Upper lobe of left lung (tissue), 6 donors: ENCODE results near the gene LGALS3. TPM values are rescaled to one million over a fixed set of nuclear protein-coding genes. Genes with fewer than 3 reads are reported as not detected.

Experiments
- ATAC-seq, 2 donors: fragments of 200-7000 bp; cut with Tn5 transposase; one replicate each; pipeline ENCODE4 v1.9.1; 2022; ENCODE audit warnings: mild to moderate bottlenecking in 2 of 2, moderate library complexity in 2 of 2; ENCODE audit not compliant: low FRiP score in 2 of 2
- DNase-seq, 2 donors: peaks; one replicate each; pipeline ENCODE4 v3.0.0-alpha.2; 2019 to 2020
- H3K27ac ChIP-seq, 4 donors: fragments of 200-600 bp; sonication (generic); one replicate each; pipeline ENCODE4 v1.5.1; 2016 to 2019
- H3K27me3 ChIP-seq, 4 donors: fragments of 200-600 bp; sonication (generic); one replicate each; pipeline ENCODE4 v1.5.1; 2017 to 2019
- H3K36me3 ChIP-seq, 4 donors: fragments of 200-600 bp; sonication (generic); one replicate each; pipeline ENCODE4 v1.5.1; 2016 to 2019
- H3K4me1 ChIP-seq, 4 donors: fragments of 200-600 bp; sonication (generic); one replicate each; pipeline ENCODE4 v1.5.1; 2018 to 2019
- H3K4me3 ChIP-seq, 4 donors: fragments of 200-600 bp; sonication (generic); one replicate each; pipeline ENCODE4 v1.5.1; 2017 to 2019; ENCODE audit warnings: mild to moderate bottlenecking in 2 of 4, moderate library complexity in 1 of 4
- H3K9me3 ChIP-seq, 4 donors: fragments of 200-600 bp; sonication (generic); one replicate each; pipeline ENCODE4 v1.5.1; 2018 to 2019
- EP300 ChIP-seq, 4 donors: sonication (generic); formaldehyde crosslinking; IDR thresholded peaks; one replicate each; pipeline ENCODE4 v1.5.1; 2017; ENCODE audit warnings: antibody characterized with exemption in 4 of 4, control low read depth in 2 of 4
- POLR2A ChIP-seq, 4 donors: fragments of 450-650 bp; IDR thresholded peaks; one replicate each; pipeline ENCODE4 v1.5.1; 2016 to 2017; ENCODE audit warnings: antibody characterized with exemption in 4 of 4, mild to moderate bottlenecking in 2 of 4
- POLR2AphosphoS5 ChIP-seq, 2 donors: sonication (generic); formaldehyde crosslinking; IDR thresholded peaks; one replicate each; pipeline ENCODE4 v1.5.1; 2017; ENCODE audit warnings: antibody characterized with exemption in 2 of 2
- WGBS, 2 donors: methylation state at CpG; one replicate each; pipeline ENCODE4 v1.1.5; 2017 to 2018; 5-methylcytosine and 5-hydroxymethylcytosine counted together
- total RNA-seq, 6 donors: library from RNA; depleted of rRNA in 4 of 6; stranded (reverse); fragments of >200 nt in 4 of 6; gene quantifications; one replicate each; pipeline versions ENCODE4 v1.1.0 to v1.2.1, GENCODE V29; 2016 to 2021
- TF ChIP-seq, protein P1 (sequence below), 6 experiments: fragments of 450-650 bp in 4 of 6; fragments of 200-600 bp in 2 of 6; sonication (generic) in 2 of 6; IDR thresholded peaks; one replicate each; pipeline ENCODE4 v1.5.1; 2016 to 2019; ENCODE audit warnings: antibody characterized with exemption in 6 of 6
- donor health status: DM: no; HTN: no; CAD: no; lungs with moderate emphysema.
- donor health status: DM: no; HTN: yes; CAD: no; lungs with severe emphysema.

LGALS3 gene
- total RNA-seq, 6 donors from 2014 or later: 205 to 710 (median 440) TPM

DNA sequence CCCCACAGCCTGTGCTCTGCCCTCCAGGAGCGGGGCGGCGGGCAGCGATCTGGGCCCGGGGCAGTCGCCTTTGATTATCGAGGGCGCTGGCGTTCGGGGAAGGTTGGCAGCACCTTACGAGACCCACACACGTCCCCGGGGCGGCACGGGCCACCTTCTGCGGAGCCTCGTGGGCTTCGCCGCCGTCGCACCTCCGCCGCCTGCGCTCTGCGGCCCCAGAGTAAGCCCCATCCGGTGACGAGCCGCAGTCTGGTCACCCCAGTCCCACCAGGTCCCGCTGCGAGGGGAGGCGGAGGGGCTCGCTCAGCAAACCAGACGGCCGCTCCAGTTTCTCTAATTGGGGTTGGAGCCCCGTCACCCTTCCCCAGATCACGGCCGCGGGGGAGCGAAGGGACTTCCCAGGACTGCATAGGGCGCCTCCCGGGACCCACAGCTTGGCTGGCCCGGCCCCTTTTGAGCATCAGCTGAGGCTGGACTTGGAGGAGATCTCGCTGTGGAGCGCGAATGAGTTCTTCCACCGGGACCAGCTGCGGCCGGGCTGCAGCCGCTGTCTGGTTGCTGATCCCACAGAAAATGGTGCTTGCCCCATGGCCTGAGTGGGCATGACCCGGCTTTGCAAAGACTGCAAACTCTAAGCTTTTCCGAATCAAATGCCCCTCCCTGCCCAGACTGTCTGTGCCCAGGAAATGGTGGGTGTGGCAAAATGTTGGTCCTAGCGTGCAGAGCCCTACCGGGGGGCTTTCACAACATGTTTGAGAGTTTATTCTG lies 560 bp downstream of the LGALS3 start:
- DNase-seq: peak; percentile 80 to 89
- TF ChIP-seq, protein P1, sequence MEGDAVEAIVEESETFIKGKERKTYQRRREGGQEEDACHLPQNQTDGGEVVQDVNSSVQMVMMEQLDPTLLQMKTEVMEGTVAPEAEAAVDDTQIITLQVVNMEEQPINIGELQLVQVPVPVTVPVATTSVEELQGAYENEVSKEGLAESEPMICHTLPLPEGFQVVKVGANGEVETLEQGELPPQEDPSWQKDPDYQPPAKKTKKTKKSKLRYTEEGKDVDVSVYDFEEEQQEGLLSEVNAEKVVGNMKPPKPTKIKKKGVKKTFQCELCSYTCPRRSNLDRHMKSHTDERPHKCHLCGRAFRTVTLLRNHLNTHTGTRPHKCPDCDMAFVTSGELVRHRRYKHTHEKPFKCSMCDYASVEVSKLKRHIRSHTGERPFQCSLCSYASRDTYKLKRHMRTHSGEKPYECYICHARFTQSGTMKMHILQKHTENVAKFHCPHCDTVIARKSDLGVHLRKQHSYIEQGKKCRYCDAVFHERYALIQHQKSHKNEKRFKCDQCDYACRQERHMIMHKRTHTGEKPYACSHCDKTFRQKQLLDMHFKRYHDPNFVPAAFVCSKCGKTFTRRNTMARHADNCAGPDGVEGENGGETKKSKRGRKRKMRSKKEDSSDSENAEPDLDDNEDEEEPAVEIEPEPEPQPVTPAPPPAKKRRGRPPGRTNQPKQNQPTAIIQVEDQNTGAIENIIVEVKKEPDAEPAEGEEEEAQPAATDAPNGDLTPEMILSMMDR (IDR thresholded peaks at IDR 0.05): no peak
- TF ChIP-seq POLR2AphosphoS5 (IDR thresholded peaks at IDR 0.05) (peak in 1 of 2 donors; percentile 19), POLR2A (IDR thresholded peaks at IDR 0.05) (peak in 2 of 4 donors; percentile 16 to 31), EP300 (IDR thresholded peaks at IDR 0.05) (no peak)
- Histone ChIP-seq H3K27ac (peak overlapping the region; percentile 91 to 98 (median 97)), H3K36me3 (no peaks in the 10 kb centered on the region), H3K4me1 (peaks cover 38 to 78% (median 54%) of the 10 kb centered on the region in 4 donors), H3K4me3 (peak overlapping the region; percentile 31 to 86 (median 74)), H3K9me3 (no peaks in the 10 kb centered on the region), H3K27me3 (no peaks in the 10 kb centered on the region)
- 0 to 1% methylated on average over 2 to 40 of the region's 53 CpGs for WGBS, 2 donors
- ATAC-seq: peak; percentile 76 to 86

DNA sequence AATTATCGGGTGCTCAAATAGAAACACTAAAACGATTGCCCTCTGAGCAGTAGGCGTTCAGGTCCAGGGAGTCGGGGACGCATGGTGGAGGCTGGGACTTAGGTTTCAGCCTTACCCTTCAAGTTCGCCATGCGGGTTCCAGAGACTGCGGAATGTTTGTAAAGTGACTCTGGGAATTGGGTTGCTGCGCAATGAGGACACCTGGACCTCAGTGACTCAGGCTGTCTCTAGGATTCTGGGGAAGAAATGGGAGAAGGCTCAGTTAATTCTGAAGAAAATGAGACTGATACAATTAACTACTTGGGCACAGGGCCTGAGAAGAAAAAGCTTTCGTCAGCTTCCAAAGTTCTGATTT lies 1.1 kb downstream of the LGALS3 start:
- peak overlapping the region; percentile 91 to 98 (median 97) for H3K27ac ChIP-seq
- no peaks in the 10 kb centered on the region for H3K9me3 ChIP-seq
- H3K4me3 ChIP-seq: peak overlapping the region; percentile 31 to 86 (median 74)
- no peaks in the 10 kb centered on the region for H3K36me3 ChIP-seq
- H3K4me1 ChIP-seq: peaks cover 34 to 75% (median 50%) of the 10 kb centered on the region in 4 donors
- WGBS, 2 donors: 44 to 55% methylated on average over 10 of the region's 10 CpGs
- DNase-seq: no peak
- H3K27me3 ChIP-seq: no peaks in the 10 kb centered on the region
- ATAC-seq: peak; percentile 1 to 7
- TF ChIP-seq, protein P1 (IDR thresholded peaks at IDR 0.05): no peak
- TF ChIP-seq POLR2AphosphoS5 (IDR thresholded peaks at IDR 0.05): no peak
- TF ChIP-seq POLR2A (IDR thresholded peaks at IDR 0.05): no peak
- TF ChIP-seq EP300 (IDR thresholded peaks at IDR 0.05): no peak

DNA sequence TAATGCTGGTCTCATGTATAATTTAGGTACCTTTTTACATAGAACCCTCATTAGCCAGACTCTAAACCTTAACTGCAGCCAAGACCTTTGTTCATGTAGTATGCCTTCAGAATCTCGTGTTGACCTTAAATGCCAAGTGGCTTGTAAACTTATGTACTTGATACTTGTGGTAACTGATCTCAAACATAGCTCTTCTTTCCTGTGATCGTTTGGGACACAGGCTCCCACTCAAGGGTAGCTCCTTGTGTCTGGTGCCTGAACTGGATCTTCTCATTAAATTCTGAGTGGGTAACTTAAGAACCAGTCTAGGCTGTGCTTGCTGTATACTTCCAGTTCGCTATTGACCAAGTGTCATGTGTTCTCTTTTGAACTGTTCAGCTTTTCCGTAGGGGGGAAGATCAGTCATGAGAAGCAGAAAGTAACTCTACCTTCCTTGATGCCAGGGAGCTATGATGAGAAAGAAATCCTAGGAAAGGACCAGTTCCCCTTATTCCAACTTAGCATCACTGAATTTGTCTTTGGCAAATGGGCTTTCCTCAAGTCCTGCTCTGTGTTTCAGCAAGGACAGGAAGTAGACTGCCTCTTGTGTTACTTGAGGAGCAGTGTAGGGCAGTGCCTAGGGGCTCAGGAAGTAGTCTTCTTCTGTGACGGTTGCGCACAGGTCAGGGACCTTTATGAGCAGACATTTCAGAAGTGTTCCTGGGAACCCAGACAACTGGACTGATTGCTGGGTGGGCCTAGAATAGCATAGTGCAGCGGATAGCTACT lies 2.5 kb downstream of the LGALS3 start:
- 52 to 69% methylated on average over 5 to 7 of the region's 7 CpGs for WGBS, 2 donors
- H3K36me3 ChIP-seq: no peaks in the 10 kb centered on the region
- no peak for DNase-seq
- H3K27me3 ChIP-seq: no peaks in the 10 kb centered on the region
- H3K9me3 ChIP-seq: no peaks in the 10 kb centered on the region
- H3K4me1 ChIP-seq: peaks cover 33 to 71% (median 52%) of the 10 kb centered on the region in 4 donors
- peak overlapping the region in 3 of 4 donors; percentile 5 to 98 (median 50) for H3K27ac ChIP-seq
- TF ChIP-seq EP300 (IDR thresholded peaks at IDR 0.05): no peak
- TF ChIP-seq POLR2AphosphoS5 (IDR thresholded peaks at IDR 0.05): no peak
- TF ChIP-seq, protein P1 (IDR thresholded peaks at IDR 0.05): peak in 2 of 6 experiments; percentile 4 to 20
- no peak for TF ChIP-seq POLR2A (IDR thresholded peaks at IDR 0.05)
- peak in 1 of 2 donors; percentile 41 for ATAC-seq
- H3K4me3 ChIP-seq: peak overlapping the region in 3 of 4 donors; percentile 7 to 86 (median 65)

DNA sequence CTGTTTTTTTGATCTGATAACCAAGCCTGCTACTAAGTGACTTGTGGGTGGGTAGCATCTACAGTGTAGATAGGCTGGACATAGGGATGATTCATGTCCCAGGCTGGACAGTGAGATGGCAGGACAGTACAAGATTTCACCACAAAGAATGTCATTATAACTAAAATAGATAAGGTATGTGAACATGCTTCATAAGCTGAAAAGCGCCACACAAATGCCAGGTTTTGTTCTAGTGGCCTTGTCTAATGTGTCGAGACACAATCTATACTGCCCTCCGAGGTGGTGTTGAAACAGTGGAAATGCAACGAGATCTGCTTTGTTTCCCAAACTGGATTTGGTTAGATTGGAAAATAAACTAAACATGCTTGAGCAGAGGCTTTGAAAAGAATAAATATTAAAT lies 4.4 kb downstream of the LGALS3 start:
- 58 to 80% methylated on average over 4 of the region's 4 CpGs for WGBS, 2 donors
- ATAC-seq: no peak
- no peak overlapping the region for H3K27ac ChIP-seq
- no peaks in the 10 kb centered on the region for H3K9me3 ChIP-seq
- H3K36me3 ChIP-seq: peaks cover 0 to 6% (median 4%) of the 10 kb centered on the region in 4 donors
- TF ChIP-seq EP300 (IDR thresholded peaks at IDR 0.05): no peak
- TF ChIP-seq, protein P1 (IDR thresholded peaks at IDR 0.05): peak in 2 of 6 experiments; percentile 16 to 45
- H3K4me3 ChIP-seq: no peak overlapping the region
- no peaks in the 10 kb centered on the region for H3K27me3 ChIP-seq
- DNase-seq: no peak
- peaks cover 34 to 79% (median 63%) of the 10 kb centered on the region in 4 donors for H3K4me1 ChIP-seq
